ENCODE measurements around the gene RSPH4A.

- no peak for TF ChIP-seq CTCF (IDR thresholded peaks at IDR 0.05)
- TF ChIP-seq POLR2A (IDR thresholded peaks at IDR 0.05; ENCODE audit: low read depth), result no peak
Observed at GRCh38 chr6:116625872-116626271, 9.6 kb downstream of the RSPH4A start.
